SK-N-SH treated with all-trans-retinoic acid at 6 μM for 48 hours (cell line): ENCODE measurements around the gene NFIB.

ENCODE experiments used
- ARNTL ChIP-seq: fragments of 450-650 bp; formaldehyde crosslinking; IDR thresholded peaks from 2 replicates; pipeline ENCODE4 v1.5.0; 2020; ENCODE audit warnings: low read depth, mild to moderate bottlenecking, moderate library complexity, borderline replicate concordance
- BACH2 ChIP-seq: fragments of 250-450 bp; sonication (Bioruptor Pico); IDR thresholded peaks from 2 replicates; pipeline ENCODE4 v1.9.0; 2021; ENCODE audit warnings: mild to moderate bottlenecking, borderline replicate concordance
- ESRRG ChIP-seq: fragments of 250-450 bp; sonication (Bioruptor Pico); IDR thresholded peaks from 2 replicates; pipeline ENCODE4 v1.6.1; 2021; ENCODE audit warnings: mild to moderate bottlenecking
- ISL1 ChIP-seq: fragments of 250-450 bp; sonication (Bioruptor Pico); IDR thresholded peaks from 2 replicates; pipeline ENCODE4 v2.1.2; 2022; ENCODE audit warnings: mild to moderate bottlenecking, moderate library complexity
- PATZ1 ChIP-seq: fragments of 250-450 bp; sonication (Bioruptor Pico); IDR thresholded peaks from 2 replicates; pipeline ENCODE4 v1.8.0; 2020; ENCODE audit warnings: mild to moderate bottlenecking, moderate library complexity, borderline replicate concordance
- PPARA ChIP-seq: fragments of 250-450 bp; sonication (Bioruptor Pico); IDR thresholded peaks from 2 replicates; pipeline ENCODE4 v1.5.0; 2020; ENCODE audit warnings: mild to moderate bottlenecking, borderline replicate concordance
- TOX ChIP-seq: fragments of 250-450 bp; sonication (Bioruptor Pico); IDR thresholded peaks from 2 replicates; pipeline ENCODE4 v1.8.0; 2021; ENCODE audit warnings: mild to moderate bottlenecking, moderate library complexity, borderline replicate concordance
- ZFP30 ChIP-seq: fragments of 450-650 bp; formaldehyde crosslinking; IDR thresholded peaks from 2 replicates; pipeline ENCODE4 v1.5.0; 2022; ENCODE audit warnings: mild to moderate bottlenecking, moderate library complexity
- ZNF70 ChIP-seq: fragments of 450-650 bp; formaldehyde crosslinking; IDR thresholded peaks from 2 replicates; pipeline ENCODE4 v1.5.0; 2020; ENCODE audit warnings: mild to moderate bottlenecking, moderate library complexity
- TF ChIP-seq, protein P1 (sequence below): fragments of 250-450 bp; sonication (Bioruptor Pico); IDR thresholded peaks from 2 replicates; pipeline ENCODE4 v1.5.1; 2021; ENCODE audit warnings: mild to moderate bottlenecking, moderate library complexity

DNA sequence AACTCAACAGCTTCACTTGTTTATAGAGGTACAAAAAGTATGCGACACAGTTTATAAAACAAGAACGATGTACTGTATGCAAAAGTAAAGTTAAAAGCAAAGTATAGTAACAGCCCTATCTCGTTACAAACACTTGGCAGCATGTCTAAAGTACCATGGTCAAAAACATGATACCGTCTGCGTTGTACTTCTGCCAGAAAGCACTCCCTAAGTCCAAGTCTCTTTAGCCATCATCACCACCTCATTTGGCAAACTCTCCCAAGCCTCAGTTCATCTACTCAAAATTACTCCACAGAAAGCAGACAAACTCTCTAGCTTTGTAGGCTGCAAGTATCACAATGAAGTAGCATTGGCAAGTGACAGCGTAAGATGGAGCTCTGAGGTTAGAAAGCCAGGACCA is 73.4 kb downstream of the NFIB start:
- no peak for TF ChIP-seq ESRRG (CRISPR knock-in tag)
- TF ChIP-seq ARNTL (CRISPR knock-in tag) = no peak
- TF ChIP-seq, protein P1, sequence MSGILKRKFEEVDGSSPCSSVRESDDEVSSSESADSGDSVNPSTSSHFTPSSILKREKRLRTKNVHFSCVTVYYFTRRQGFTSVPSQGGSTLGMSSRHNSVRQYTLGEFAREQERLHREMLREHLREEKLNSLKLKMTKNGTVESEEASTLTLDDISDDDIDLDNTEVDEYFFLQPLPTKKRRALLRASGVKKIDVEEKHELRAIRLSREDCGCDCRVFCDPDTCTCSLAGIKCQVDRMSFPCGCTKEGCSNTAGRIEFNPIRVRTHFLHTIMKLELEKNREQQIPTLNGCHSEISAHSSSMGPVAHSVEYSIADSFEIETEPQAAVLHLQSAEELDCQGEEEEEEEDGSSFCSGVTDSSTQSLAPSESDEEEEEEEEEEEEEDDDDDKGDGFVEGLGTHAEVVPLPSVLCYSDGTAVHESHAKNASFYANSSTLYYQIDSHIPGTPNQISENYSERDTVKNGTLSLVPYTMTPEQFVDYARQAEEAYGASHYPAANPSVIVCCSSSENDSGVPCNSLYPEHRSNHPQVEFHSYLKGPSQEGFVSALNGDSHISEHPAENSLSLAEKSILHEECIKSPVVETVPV (CRISPR knock-in tag) = no peak
- TF ChIP-seq PATZ1 (CRISPR knock-in tag) = no peak
- no peak for TF ChIP-seq ZNF70
- TF ChIP-seq ZFP30 (CRISPR knock-in tag) = no peak
- no peak for TF ChIP-seq ISL1 (CRISPR knock-in tag)
- no peak for TF ChIP-seq TOX (CRISPR knock-in tag)
- TF ChIP-seq BACH2 (CRISPR knock-in tag) = no peak
- no peak for TF ChIP-seq PPARA (CRISPR knock-in tag)
